Testis (tissue), 2 donors: ENCODE measurements around the gene MIS18BP1.

ENCODE experiments used
- POLR2A ChIP-seq: fragments of 450-650 bp; IDR thresholded peaks from one replicate; pipeline ENCODE4 v1.6.1; 2017; ENCODE audit warnings: antibody characterized with exemption, mild to moderate bottlenecking, moderate library complexity
- TF ChIP-seq, protein P1 (sequence below), 3 experiments: fragments of 450-650 bp in 2 of 3; fragments of 200-600 bp in 1 of 3; sonication (generic) in 1 of 3; IDR thresholded peaks; one replicate each; pipeline ENCODE4 v1.5.1; 2016 to 2019; ENCODE audit warnings: antibody characterized with exemption in 3 of 3, mild to moderate bottlenecking in 2 of 3, moderate library complexity in 1 of 3

GRCh38 chr14:45271858-45272537 lies 19.0 kb upstream of the MIS18BP1 start:
- TF ChIP-seq, protein P1, sequence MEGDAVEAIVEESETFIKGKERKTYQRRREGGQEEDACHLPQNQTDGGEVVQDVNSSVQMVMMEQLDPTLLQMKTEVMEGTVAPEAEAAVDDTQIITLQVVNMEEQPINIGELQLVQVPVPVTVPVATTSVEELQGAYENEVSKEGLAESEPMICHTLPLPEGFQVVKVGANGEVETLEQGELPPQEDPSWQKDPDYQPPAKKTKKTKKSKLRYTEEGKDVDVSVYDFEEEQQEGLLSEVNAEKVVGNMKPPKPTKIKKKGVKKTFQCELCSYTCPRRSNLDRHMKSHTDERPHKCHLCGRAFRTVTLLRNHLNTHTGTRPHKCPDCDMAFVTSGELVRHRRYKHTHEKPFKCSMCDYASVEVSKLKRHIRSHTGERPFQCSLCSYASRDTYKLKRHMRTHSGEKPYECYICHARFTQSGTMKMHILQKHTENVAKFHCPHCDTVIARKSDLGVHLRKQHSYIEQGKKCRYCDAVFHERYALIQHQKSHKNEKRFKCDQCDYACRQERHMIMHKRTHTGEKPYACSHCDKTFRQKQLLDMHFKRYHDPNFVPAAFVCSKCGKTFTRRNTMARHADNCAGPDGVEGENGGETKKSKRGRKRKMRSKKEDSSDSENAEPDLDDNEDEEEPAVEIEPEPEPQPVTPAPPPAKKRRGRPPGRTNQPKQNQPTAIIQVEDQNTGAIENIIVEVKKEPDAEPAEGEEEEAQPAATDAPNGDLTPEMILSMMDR (IDR thresholded peaks at IDR 0.05): no peak
- no peak for TF ChIP-seq POLR2A
